NCI-H2171 treated with DMSO at 0.1 percent for 48 hours (cell line): Measurements from ENCODE around the gene SP2.
"Not testable (repeated sequence)": the region's sequence is repeated elsewhere in the genome, so short reads cannot be mapped to it uniquely, and the experiment has no call there.

Experiments used
- DNase-seq: peaks from one replicate; lab custom pipeline; 2025; lab: John Stamatoyannopoulos, UW

Gene SP2

DNA sequence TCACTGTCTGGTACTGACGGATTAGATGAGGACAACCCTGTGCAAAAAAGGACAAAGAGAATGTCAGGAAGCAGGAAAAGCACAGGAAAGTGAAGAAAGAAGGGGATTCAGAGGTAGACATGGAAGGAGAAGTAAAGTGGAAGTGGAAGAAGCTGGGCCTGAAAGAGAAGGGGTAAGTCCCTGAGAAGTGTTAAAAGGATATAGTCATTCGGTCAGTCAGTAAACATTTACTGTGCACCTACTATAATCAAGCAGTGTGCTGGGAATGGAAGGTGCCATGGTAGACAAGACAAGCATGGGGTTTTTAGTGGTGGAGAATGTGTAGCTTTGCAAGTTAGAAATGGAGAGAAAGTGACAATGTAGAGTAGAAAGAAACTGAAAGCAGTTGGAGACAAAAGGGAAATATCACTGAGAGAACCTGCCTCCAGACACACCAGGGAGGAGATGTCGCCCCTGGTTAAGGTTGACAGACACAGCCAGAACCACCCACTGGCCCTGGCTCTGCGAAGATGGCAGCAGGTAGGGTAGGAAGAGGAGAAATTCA, 4.4 kb upstream of the SP2 start:
- DNase-seq: no peak

DNA sequence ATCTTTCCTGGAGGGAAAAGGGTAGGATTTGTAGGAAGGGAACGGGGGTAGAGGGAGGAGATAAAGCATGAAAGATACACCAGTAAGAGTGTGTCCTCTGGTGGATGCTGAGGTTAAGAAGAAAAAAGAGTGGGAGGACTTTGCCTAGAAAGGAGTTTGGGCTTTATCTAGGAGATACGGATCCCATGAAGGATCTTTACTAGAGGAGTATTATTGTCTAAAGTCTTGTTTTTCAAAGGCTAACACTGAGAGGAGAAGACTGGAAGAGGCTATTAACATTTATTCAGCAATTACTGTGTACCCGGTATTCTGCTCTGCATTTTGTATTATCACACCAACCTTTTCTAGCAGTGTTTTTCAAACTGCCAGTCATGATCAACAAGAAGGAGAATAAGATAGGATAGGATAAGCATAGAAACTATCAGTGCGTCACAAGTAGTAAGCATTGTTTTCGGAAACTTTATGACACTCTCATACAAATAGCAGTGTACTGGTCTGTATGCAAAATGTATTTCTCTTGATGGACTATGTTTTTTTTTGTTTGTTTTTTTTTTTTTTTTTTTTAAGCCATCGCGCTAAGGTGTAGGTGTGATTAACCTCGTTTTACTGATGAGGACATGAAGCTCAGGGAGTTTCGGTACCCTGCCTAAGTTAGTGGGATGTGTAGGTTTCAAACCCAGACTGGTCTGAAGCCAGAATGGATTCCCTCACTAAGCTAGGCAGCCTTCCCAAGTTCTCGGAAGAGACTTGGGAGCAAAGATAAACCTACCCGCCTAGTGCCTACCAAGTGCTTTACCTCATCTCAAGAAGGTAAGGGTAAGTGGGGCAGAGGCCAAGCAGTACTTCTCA, 1.3 kb upstream of the SP2 start:
- no peak for DNase-seq

DNA sequence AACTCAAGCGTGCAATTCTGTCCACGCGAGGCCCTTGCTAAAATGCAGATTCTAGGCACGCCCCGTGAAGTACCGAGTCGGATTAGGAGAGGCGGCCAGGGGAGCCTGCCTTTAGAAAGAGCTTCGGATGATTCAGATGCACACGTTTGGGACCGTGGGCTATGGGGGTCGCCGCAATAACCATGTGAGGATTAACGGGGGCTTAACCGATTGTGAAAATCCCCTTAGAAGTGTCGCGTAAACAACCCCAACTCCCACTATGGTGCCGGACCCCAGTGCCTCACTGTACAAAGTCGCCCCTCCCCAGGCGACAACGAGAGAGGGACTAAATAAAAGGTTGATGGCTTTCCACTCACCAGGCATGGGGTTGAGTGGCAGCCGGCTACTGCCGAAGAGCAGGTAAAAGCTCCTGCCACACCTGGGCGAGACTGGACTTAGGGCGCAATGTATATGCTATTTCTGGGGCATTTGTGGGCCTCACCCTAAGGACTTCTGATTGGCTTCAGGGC, 635 bp upstream of the SP2 start:
- no peak for DNase-seq

DNA sequence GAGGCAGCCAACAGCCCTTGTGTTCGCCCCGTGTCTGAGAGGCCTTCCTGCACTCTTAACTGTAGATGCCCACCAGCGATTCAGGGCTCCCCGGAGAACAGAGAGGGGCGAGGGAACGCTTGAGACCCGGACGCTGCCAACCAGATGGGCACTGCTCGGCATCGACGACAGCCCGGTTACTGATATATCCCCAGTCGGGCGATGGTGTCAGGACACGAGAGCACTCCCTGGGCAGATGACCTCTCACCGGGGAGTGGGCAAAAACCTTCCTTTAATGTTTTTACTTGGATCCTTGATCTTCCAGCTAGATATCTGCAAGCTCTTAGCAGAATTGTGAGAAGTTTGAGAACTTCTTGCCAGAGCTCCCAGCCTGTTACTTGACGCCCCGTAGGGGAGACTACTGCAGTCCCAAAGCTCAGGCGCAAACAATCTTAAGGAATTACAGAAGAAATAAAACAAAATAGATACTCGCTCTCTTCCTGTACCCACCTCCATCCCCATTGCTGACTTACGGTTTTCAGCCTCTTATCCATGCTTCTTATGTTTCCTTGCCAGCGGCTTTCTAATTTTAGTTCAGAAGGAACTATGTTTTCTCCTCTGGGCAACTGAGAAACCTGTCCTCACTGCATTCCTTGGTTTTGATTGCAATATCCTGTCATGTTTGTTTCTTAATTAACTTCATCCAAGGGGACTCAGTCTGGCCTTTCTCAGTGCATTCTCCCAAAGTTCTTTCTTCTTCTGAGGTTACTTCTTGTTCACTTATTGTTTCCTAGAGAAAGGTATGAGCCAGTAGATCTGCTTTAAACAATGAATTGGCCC, 845 bp downstream of the SP2 start:
- DNase-seq: peak; percentile 38

DNA sequence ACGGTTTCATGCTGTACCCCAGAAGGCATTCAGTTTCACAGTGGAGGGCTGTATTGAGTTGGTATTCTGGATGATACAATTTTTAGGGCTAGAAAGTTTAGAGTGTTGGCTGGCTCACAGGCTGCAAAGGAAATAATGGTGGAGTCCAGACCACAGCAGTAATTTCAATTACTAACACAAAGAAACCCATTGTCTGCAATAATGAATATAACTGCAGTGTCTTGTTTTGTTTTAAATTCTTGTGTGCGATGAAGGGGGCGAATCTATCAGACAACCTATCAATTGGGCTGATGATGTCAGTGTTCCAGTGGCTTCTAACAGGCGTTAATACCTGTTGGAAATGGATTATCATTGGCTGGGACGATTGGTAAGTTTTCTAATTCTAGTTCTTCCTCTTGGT, 1.5 kb downstream of the SP2 start:
- no peak for DNase-seq

DNA sequence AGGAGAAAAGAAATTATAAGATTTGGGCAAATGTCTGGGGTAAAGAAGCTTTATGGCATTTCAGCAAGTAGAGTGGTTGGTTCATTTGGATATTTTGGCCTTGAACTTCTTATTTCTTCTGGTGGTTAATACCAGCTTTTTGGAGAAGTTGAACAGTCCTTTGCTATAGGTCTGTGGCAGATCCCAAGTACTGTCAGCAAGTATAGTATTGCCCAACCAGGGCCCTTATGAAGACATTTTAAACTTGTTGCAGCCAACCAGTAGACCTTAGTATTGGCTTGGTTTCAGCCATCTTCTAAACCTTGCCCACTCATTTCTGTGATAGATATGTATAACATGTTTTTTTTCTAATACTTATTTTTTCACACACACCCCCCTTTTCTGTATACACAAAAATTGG, 2.2 kb downstream of the SP2 start:
- DNase-seq: no peak

DNA sequence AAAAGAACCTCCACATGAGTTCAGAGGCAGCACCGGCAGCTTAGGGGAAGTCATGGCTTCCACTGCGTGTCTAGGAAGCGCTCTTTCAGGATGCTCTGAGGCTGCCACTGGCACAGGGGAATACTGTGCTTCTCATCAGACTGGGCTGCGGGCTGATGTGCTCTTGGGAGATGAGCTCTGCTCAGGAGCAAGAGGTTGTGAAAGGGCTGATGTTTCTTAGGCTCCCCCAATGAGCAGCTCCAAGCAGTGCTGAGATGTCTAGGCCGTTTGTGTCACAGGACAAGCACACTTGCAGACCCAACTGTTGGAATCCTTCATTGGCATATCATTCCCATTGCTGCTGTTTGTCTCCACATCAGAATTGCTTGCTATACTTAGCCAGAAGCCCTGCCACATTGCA, 3.6 kb downstream of the SP2 start:
- no peak for DNase-seq

DNA sequence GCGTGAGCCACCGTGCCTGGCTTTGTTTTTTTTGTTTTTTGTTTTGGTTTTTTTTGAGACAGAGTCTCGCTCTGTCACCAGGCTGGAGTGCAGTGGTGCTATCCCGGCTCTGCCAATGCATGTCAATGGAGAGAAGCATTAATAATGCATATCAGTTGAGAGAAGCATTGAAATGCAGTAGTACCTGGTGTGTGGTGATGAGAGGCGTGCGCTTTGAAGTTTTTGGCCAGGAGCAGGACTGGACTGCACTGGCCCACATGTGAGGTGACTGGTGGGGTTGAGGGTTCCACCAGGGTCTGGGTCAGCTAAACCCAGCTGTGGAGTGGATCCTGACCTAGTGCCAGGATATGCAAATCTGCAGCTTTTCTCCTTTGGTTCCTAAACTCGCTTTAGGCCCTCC, 5.4 kb downstream of the SP2 start:
- DNase-seq: no peak

DNA sequence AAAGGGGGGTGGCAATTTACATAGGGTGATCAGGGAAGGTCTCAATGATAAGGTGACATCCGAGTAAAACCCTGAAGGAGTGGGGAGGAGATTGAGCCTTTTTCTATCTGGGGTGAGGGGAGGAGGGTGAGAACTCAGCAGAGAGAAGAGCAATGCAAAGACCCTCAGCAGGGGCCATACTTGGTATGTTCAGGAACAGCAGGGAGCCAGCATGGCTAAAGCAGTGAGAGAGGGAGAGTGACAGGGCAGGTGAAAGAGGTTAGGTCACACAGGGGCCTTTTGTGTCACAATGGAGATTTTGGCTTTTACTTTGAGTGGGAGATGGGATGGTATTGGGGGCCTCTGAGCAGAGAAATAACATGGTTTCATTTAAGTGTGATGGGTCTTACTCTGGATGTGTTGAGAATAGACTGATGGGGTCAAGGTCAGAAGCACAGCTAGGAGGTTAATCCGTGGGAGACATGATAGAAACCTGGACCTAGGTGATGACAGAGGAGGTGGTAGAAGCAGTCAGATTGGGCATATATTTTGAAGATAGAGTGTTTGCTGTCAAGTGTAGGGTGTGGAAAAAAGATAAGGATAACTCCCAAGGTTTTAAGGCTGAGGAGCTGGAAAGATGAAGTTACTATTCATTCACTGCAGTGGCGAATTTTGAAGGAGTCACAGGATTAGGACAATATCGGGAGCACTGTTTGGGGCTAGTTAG, 6.2 kb downstream of the SP2 start:
- no peak for DNase-seq

DNA sequence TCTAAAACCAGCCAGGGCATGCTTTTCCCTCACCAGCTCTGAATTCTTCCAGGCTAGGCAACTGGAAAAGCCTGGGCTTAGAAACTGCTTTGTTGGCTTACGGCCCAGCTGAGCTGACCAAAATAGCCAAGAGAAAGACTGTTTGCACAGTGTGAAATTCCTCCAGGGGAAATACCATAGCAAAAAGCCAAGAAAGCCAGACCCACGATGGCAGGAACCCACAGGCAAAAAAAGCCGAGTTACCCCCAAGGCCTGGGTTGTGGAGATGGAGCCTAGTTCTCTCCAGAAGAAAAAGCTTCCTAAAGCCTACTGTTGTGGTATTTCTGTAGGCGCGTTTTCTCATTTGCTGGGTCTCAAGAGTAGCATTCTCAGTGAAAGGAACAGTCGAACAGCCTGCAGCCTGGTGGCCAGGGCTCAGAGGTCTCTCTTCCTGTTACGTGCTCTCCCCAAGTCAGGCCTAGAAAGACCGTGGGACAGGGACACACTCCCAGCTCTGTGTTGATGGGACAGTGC, 9.2 kb downstream of the SP2 start:
- no peak for DNase-seq

DNA sequence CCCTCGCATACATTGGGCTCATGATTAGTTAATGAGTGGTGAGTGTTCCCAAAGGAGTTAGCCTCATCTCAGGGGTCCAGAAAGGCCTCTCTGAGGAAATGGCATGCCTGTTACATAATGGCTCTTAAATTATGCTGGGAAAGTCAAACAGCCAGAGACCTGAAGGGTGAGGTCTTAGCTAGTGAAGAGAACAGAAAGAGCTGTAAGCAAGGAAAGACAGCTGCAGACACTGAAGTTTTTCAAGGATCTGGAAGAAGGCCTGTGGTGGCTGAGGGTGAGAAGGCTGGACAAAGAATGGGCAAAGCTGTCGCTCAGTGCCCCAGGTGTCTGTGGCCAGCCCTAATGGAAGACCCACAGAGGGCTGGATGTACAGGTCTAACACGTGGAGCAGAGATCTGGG, 10.4 kb downstream of the SP2 start:
- DNase-seq: no peak

DNA sequence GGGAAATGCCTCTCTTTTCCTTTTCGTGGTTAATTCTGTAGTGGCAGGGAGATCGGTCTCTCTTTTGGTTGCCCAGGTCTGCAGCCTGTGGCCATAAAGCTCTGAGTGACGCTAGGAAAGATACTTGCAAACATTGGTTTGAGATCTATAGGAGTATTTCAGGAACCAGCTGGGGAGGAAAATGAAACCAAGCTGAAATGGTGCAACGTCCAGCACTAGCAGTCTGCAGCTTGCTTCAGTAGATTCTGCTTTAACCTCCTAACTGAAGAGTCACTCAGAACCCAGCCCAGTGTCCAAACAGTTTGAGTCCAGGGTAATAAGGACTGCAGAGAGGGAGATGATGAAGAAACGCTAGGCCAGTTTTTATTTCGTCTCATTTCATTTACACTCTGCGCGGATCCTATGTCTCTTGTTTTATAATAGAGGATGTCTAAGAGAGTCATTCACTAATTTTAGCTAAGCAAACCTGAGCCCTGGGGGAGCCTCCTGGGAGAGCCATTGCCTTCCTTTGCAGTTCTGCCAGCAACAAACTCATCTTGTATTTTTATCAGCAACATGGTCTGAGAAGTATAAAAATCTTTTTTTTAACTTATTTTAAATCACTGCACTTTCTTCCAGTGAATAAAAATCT, 12.0 kb downstream of the SP2 start:
- DNase-seq: no peak

DNA sequence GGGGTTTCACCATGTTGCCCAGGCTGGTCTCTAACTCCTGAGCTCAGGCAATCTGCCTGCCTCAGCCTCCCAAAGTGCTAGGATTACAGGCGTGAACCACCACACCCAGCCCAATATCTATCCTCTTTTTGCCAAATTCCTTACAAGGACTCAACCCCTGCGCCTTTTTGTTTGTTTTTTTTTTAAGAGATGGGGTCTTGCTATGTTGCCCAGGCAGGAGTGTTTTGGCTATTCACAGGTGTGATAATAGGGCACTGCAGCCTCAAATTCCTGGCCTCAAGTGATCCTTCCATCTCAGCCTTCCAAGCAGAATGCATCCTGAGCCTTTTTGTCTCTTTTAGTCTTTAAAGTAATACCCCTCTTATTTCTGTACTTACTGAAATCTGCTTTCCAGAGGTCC, 17.0 kb downstream of the SP2 start:
- DNase-seq: no peak

DNA sequence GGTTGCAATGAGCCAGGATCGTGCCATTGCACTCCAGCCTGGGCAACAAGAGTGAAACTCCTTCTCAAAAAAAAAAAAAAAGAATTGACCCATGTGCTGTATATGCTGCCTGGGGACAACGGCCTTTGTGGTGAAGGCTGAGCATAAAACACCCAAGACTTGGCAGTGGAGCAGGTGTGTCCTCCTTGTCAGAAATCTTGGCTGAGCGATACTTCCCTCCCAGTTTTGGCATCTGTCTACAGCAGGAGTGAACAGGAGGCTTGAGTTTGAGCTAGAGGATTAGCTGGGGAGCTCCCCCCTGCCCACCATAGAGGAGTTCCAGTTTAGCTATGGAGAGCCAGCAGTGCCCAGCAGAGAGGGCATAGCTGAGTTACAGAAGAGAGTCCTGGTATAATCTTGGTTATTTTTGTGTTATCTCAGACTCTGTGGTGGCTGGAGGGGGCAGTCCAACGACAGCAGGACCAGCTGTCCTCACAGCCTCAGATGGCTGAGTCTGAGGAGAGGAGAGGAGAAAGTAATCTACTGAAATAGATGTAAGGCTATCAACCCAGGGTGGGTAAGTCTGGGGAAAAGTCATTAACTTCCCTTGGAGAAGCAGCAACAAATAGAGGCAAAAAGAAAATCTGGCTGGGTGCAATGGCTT, 18.4 kb downstream of the SP2 start:
- no peak for DNase-seq

DNA sequence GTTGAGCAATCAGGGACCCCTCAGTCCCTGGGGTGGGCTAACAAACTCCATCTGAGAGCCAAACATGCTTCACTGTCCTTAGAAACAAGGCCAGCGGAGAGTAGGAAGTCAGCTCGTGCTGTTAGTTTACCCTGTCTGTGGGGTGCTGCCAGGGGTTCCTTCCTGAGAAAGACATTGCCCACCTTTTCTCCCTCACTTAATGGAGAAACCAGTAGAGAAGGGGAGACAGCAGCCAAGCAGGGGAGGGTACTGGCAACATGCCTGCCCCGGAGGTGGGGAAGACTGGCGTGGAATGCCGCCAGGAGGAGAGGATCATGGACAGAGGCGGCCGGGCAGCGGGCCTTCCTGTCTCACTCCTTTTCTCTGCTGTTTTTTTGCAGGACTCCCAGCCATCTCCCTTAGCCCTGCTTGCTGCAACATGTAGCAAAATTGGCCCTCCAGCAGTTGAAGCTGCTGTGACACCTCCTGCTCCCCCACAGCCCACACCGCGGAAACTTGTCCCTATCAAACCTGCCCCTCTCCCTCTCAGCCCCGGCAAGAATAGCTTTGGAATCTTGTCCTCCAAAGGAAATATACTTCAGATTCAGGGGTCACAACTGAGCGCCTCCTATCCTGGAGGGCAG, 19.9 kb downstream of the SP2 start:
- DNase-seq: no peak

DNA sequence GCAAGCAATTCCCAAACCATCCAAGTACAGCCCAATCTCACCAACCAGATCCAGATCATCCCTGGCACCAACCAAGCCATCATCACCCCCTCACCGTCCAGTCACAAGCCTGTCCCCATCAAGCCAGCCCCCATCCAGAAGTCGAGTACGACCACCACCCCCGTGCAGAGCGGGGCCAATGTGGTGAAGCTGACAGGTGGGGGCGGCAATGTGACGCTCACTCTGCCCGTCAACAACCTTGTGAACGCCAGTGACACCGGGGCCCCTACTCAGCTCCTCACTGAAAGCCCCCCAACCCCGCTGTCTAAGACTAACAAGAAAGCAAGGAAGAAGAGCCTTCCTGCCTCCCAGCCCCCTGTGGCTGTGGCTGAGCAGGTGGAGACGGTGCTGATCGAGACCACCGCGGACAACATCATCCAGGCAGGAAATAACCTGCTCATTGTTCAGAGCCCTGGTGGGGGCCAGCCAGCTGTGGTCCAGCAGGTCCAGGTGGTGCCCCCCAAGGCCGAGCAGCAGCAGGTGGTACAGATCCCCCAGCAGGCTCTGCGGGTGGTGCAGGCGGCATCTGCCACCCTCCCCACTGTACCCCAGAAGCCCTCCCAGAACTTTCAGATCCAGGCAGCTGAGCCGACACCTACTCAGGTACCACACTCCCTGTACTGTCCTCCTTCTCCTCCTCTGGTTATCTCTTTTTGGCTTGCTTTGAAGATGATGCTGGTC, 20.6 kb downstream of the SP2 start:
- DNase-seq: no peak

DNA sequence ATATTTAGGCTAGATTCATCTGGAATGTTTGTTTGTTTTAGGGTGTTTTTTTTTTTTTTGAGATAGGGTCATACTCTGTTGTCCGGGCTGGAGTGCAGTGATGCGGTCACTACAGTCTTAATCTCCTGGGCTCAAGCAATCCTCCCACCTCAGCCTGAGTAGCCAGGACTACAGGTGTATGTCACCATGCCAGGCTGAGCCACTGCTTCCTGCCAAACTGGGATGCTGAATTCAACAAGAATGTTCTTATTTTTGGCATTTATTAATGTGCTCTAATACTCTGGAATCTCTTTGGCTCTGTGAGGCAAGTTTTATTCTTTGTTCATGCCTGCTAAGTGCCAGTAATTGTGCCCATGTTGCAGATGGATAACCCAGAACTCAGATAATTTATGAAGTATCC, 21.5 kb downstream of the SP2 start:
- no peak for DNase-seq

DNA sequence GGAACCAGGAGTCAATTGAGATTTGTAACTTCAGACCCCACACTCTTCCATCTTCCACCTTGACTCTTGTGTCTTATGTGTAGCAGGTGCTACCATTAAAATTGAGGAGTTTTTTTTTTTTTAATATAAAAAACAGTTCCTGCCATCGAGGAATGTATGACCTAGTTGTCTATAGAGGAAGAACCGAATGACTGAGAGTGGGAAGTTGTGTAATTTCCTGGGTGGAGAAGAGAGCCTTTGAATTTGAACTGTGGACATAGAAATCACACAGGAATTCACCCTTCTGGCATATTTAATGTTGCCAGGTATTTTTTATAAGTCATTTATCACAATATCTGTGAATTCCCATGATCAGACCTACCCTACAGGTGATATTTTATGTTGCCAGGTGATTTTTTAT, 22.0 kb downstream of the SP2 start:
- DNase-seq: no peak

DNA sequence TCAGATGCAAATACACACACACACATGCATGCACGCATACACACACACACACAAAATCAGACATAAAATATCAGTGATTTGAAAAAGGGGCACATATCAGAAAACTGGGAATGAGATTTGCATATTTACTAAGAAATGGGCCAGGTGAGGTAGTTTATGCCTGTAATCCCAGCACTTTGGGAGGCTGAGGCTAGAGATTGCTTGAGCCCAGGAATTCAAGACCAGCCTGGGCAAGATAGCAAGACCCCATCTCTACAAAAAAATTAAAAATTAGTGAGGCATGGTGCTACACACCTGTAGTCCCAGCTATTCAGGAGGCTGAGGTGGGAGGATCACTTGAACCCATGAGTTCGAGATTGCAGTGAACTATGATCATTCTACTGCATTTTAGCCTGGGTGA, 23.0 kb downstream of the SP2 start:
- DNase-seq: no peak

DNA sequence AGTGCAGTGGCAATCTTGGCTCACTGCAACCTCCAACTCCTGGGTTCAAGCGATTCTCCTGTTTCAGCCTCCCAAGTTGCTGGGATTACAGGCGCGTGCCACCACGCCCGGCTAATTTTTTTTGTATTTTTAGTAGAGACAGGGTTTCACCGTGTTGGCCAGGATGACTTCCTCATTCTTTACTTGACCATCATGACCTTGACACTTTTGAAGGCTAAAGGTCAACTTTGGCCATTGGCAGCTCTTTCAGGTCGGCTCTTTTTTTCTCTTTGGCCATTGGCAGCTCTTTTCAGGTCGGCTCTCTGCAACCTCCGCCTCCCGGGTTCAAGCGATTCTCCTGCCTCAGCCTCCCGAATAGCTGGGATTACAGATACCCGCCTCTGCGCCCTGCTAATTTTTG, 23.9 kb downstream of the SP2 start:
- DNase-seq: not testable (repeated sequence)
